ENCODE measurements around the gene KANSL1L. TPM values are rescaled to one million over a fixed set of nuclear protein-coding genes. Genes with fewer than 3 reads are reported as not detected.

KANSL1L gene
- total RNA-seq, 2 experiments from 2014 or later, result 6.7 to 7.0 TPM

DNA sequence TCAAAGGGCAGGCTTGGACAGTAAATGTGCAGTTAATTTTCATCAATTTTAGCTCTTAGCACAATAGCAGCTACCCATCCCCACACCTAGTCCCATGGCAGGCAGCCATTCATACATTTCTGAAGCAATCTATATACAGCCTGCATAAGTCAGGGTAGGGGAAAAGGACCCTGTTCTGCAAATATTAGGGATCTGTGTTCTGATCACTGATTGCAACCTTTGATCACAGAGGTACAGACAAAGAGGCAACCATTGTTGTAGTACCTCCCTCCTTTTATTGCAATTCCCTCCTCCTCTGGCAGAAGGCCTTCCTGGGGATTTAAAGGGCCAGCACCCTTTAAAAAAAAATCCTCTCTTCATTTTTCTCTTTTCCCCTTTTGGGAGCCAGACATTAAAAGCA is 58.3 kb downstream of the KANSL1L start:
- Histone ChIP-seq H3K9me3 (ENCODE audit: control insufficient read depth in 1 of 2, insufficient read depth in 1 of 2, low read length in 2 of 2) (peaks cover 6 to 29% of the 10 kb centered on the region in 2 experiments), H3K27ac (ENCODE audit: low read depth in 1 of 2, low read length in 2 of 2) (no peak overlapping the region), H3K4me3 (ENCODE audit: low read length) (no peak overlapping the region), H3K4me1 (ENCODE audit: insufficient read depth, low read length) (no peaks in the 10 kb centered on the region), H3K36me3 (ENCODE audit: insufficient read depth, low read length) (peaks cover 5% of the 10 kb centered on the region), H3K27me3 (ENCODE audit: control insufficient read depth in 1 of 2, insufficient read depth in 2 of 2, low read length in 2 of 2) (no peaks in the 10 kb centered on the region)
- ChIA-PET POLR2A (no interaction called here), CTCF (no interaction called here)
- no peak for DNase-seq
- Mint-ChIP-seq H3K36me3 (ENCODE audit: low read depth) (peaks cover 74% of the 10 kb centered on the region), H3K9me3 (peaks cover 20% of the 10 kb centered on the region), H3K27ac (no peak overlapping the region), H3K4me1 (ENCODE audit: low read depth) (no peaks in the 10 kb centered on the region), H3K27me3 (no peaks in the 10 kb centered on the region), H3K4me3 (no peak overlapping the region)
- intact Hi-C loops (cut with DNase I, micrococcal nuclease), result no loop called here
- TF ChIP-seq, protein P1, sequence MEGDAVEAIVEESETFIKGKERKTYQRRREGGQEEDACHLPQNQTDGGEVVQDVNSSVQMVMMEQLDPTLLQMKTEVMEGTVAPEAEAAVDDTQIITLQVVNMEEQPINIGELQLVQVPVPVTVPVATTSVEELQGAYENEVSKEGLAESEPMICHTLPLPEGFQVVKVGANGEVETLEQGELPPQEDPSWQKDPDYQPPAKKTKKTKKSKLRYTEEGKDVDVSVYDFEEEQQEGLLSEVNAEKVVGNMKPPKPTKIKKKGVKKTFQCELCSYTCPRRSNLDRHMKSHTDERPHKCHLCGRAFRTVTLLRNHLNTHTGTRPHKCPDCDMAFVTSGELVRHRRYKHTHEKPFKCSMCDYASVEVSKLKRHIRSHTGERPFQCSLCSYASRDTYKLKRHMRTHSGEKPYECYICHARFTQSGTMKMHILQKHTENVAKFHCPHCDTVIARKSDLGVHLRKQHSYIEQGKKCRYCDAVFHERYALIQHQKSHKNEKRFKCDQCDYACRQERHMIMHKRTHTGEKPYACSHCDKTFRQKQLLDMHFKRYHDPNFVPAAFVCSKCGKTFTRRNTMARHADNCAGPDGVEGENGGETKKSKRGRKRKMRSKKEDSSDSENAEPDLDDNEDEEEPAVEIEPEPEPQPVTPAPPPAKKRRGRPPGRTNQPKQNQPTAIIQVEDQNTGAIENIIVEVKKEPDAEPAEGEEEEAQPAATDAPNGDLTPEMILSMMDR (IDR thresholded peaks at IDR 0.05), result no peak
- no peak for ATAC-seq (ENCODE audit: poor library complexity)

GRCh38 chr2:210099940-210100339 is 71.3 kb downstream of the KANSL1L start:
- no peak overlapping the region for H3K4me3 ChIP-seq (ENCODE audit: low read length)
- DNase-seq (no peak), ATAC-seq (ENCODE audit: poor library complexity) (no peak)
- no peaks in the 10 kb centered on the region for H3K4me1 Mint-ChIP-seq (ENCODE audit: low read depth)
- H3K27me3 Mint-ChIP-seq, result no peaks in the 10 kb centered on the region
- H3K4me3 Mint-ChIP-seq, result no peak overlapping the region
- H3K36me3 ChIP-seq (ENCODE audit: insufficient read depth, low read length), result no peaks in the 10 kb centered on the region
- CTCF ChIA-PET, result no interaction called here
- no peaks in the 10 kb centered on the region for H3K9me3 Mint-ChIP-seq
- POLR2A ChIA-PET, result no interaction called here
- H3K9me3 ChIP-seq (ENCODE audit: control insufficient read depth in 1 of 2, insufficient read depth in 1 of 2, low read length in 2 of 2), result no peaks in the 10 kb centered on the region
- TF ChIP-seq, protein P1 (IDR thresholded peaks at IDR 0.05), result no peak
- H3K27ac ChIP-seq (ENCODE audit: low read depth in 1 of 2, low read length in 2 of 2), result no peak overlapping the region
- H3K36me3 Mint-ChIP-seq (ENCODE audit: low read depth), result peaks cover 51% of the 10 kb centered on the region
- H3K27ac Mint-ChIP-seq, result no peak overlapping the region
- no peaks in the 10 kb centered on the region for H3K27me3 ChIP-seq (ENCODE audit: control insufficient read depth in 1 of 2, insufficient read depth in 2 of 2, low read length in 2 of 2)
- H3K4me1 ChIP-seq (ENCODE audit: insufficient read depth, low read length), result no peaks in the 10 kb centered on the region
- intact Hi-C loops (cut with DNase I, micrococcal nuclease), result no loop called here

DNA sequence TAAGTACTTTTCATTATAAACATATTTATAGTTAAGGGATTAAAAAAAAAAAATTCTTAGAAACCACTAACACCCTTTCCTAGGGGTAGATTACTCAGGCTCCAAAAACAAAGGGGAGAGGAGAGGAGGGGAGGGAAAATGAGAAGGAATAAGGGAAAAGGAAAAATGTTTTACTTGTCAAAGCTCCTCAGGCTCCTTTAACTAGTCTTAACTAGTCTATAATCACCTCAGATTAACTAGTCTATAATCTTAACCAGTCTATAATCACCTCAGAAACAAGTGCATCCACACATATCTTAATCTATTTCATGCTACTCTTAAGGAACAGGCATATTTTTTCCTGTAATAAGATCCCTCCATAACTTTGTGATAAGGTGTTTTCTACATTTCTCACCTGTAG is 76.4 kb downstream of the KANSL1L start:
- Histone ChIP-seq H3K9me3 (ENCODE audit: control insufficient read depth in 1 of 2, insufficient read depth in 1 of 2, low read length in 2 of 2) (no peaks in the 10 kb centered on the region), H3K36me3 (ENCODE audit: insufficient read depth, low read length) (no peaks in the 10 kb centered on the region), H3K4me3 (ENCODE audit: low read length) (no peak overlapping the region), H3K27me3 (ENCODE audit: control insufficient read depth in 1 of 2, insufficient read depth in 2 of 2, low read length in 2 of 2) (no peaks in the 10 kb centered on the region), H3K27ac (ENCODE audit: low read depth in 1 of 2, low read length in 2 of 2) (no peak overlapping the region), H3K4me1 (ENCODE audit: insufficient read depth, low read length) (no peaks in the 10 kb centered on the region)
- H3K27ac Mint-ChIP-seq, result no peak overlapping the region
- POLR2A ChIA-PET, result no interaction called here
- TF ChIP-seq, protein P1 (IDR thresholded peaks at IDR 0.05), result no peak
- no peak for DNase-seq
- no peaks in the 10 kb centered on the region for H3K27me3 Mint-ChIP-seq
- no peaks in the 10 kb centered on the region for H3K9me3 Mint-ChIP-seq
- H3K4me3 Mint-ChIP-seq, result no peak overlapping the region
- peaks cover 3% of the 10 kb centered on the region for H3K36me3 Mint-ChIP-seq (ENCODE audit: low read depth)
- ATAC-seq (ENCODE audit: poor library complexity), result no peak
- H3K4me1 Mint-ChIP-seq (ENCODE audit: low read depth), result no peaks in the 10 kb centered on the region
- intact Hi-C loops (cut with DNase I, micrococcal nuclease), result no loop called here
- CTCF ChIA-PET, result interaction anchor here (0.6 kb wide), 1 partner anchor 70 kb away, joined by 3 read pairs; no protein-coding TSS in a partner anchor

Measured in CD4-positive, alpha-beta T cell (primary cell).